HG03571 (cell line): ENCODE results near the gene WWOX.

Source experiments
- ATAC-seq: cut with Tn5 transposase; IDR thresholded peaks from one replicate; pipeline ENCODE4 v1.9.1; 2021; ENCODE audit not compliant: unreplicated experiment

The WWOX gene

GRCh38 chr16:78102865-78103264, 3.4 kb downstream of the WWOX start:
- no peak for ATAC-seq

GRCh38 chr16:78105517-78105916, 6.1 kb downstream of the WWOX start:
- no peak for ATAC-seq

GRCh38 chr16:78106686-78107085, 7.2 kb downstream of the WWOX start:
- ATAC-seq = no peak

GRCh38 chr16:78108451-78108850, 9.0 kb downstream of the WWOX start:
- no peak for ATAC-seq

- ATAC-seq = no peak
Observed at GRCh38 chr16:78113258-78113657, 13.8 kb downstream of the WWOX start.

GRCh38 chr16:78115659-78116058, 16.2 kb downstream of the WWOX start:
- no peak for ATAC-seq

GRCh38 chr16:78116946-78117345, 17.5 kb downstream of the WWOX start:
- no peak for ATAC-seq

- no peak for ATAC-seq
Observed at GRCh38 chr16:78117391-78117790, 17.9 kb downstream of the WWOX start.

GRCh38 chr16:78118469-78119025, 19.1 kb downstream of the WWOX start:
- ATAC-seq = no peak

- ATAC-seq = peak; percentile 80
Observed at GRCh38 chr16:78122774-78123315, 23.4 kb downstream of the WWOX start.

- ATAC-seq = no peak
Observed at GRCh38 chr16:78125112-78125844, 25.8 kb downstream of the WWOX start.

GRCh38 chr16:78126662-78127061, 27.2 kb downstream of the WWOX start:
- ATAC-seq = no peak

- ATAC-seq = no peak
Observed at GRCh38 chr16:78127130-78127529, 27.7 kb downstream of the WWOX start.

GRCh38 chr16:78128913-78129312, 29.5 kb downstream of the WWOX start:
- no peak for ATAC-seq

GRCh38 chr16:78129349-78129748, 29.9 kb downstream of the WWOX start:
- ATAC-seq = no peak

GRCh38 chr16:78130083-78130608, 30.7 kb downstream of the WWOX start:
- ATAC-seq = no peak

GRCh38 chr16:78130950-78131349, 31.5 kb downstream of the WWOX start:
- ATAC-seq = no peak

GRCh38 chr16:78133919-78134318, 34.5 kb downstream of the WWOX start:
- no peak for ATAC-seq

GRCh38 chr16:78134944-78135619, 35.6 kb downstream of the WWOX start:
- ATAC-seq = no peak

- ATAC-seq = no peak
Observed at GRCh38 chr16:78137179-78137578, 37.7 kb downstream of the WWOX start.

GRCh38 chr16:78137782-78138616, 38.5 kb downstream of the WWOX start:
- ATAC-seq = no peak
